Neural progenitor cell (in vitro differentiated cells): ENCODE measurements around the gene UEVLD.

Experiments used
- CTCF ChIP-seq: fragments of 200-600 bp; sonication (generic); IDR thresholded peaks from 2 replicates; pipeline ENCODE4 v1.5.1; 2017; ENCODE audit warnings: antibody characterized with exemption, mild to moderate bottlenecking
- EZH2 ChIP-seq: fragments of 200-600 bp; sonication (generic); IDR thresholded peaks from 2 replicates; pipeline ENCODE4 v1.6.1; 2017; ENCODE audit warnings: antibody characterized with exemption, mild to moderate bottlenecking, moderate library complexity

DNA sequence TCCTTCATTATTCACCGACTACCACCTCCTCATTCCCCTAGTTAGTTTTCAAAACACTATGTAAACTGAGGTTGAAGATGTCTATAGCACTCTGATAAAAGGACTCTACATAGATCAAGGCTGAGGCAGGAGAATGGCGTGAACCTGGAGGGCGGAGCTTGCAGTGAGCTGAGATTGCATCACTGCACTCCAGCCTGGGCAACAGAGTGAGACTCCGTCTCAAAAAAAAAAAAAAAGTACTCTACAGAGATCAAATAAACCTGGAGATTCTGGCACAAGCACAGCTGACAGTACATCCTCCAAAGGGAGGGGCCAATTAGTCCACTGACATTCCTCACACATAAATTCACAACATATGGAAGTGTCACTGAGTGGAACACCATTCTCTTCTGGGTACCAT lies 92.8 kb downstream of the UEVLD start:
- TF ChIP-seq CTCF (no peak), EZH2 (no peak)
